IPS DF 19.7 (cell line): Measurements from ENCODE around the gene KRTAP10-11.
"Not testable (repeated sequence)": the region's sequence is repeated elsewhere in the genome, so short reads cannot be mapped to it uniquely, and the experiment has no call there.

Experiments used
- DNase-seq: peaks from one replicate; pipeline ENCODE4 v3.0.0-alpha.2; 2013; ENCODE audit warnings: low read depth, low spot score

KRTAP10-11 gene, protein sequence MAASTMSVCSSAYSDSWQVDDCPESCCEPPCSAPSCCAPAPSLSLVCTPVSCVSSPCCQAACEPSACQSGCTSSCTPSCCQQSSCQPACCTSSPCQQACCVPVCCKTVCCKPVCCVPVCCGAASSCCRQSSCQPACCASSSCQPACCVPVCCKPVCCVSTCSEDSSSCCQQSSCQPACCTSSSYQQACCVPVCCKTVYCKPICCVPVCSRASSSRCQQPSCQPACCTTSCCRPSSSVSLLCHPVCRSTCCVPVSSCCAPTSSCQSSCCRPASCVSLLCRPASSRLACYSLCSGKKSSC

DNA sequence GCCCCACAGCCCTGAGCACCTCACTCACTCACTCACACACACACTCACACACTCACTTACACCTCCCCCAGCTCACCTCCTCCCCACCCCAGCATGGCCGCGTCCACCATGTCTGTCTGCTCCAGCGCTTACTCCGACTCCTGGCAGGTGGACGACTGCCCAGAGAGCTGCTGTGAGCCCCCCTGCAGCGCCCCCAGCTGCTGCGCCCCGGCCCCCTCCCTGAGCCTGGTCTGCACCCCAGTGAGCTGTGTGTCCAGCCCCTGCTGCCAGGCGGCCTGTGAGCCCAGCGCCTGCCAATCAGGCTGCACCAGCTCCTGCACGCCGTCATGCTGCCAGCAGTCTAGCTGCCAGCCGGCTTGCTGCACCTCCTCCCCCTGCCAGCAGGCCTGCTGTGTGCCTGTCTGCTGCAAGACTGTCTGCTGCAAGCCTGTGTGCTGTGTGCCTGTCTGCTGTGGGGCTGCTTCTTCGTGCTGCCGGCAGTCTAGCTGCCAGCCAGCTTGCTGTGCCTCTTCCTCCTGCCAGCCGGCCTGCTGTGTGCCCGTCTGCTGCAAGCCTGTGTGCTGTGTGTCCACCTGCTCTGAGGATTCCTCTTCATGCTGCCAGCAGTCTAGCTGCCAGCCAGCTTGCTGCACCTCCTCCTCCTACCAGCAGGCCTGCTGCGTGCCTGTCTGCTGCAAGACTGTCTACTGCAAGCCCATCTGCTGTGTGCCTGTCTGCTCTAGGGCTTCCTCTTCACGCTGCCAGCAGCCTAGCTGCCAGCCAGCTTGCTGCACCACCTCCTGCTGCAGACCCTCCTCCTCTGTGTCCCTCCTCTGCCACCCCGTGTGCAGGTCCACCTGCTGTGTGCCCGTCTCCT lies at the start of gene KRTAP10-11:
Gene KRTAP10-11, plus strand, starts transcription at position 49 of the 856 bp plus-strand sequence. Its CDS starts 45 bp downstream, at position 94.
- DNase-seq = not testable (repeated sequence)

GRCh38 chr21:44598061-44598460 lies 48.2 kb upstream of the KRTAP10-11 start:
- no peak for DNase-seq

DNA sequence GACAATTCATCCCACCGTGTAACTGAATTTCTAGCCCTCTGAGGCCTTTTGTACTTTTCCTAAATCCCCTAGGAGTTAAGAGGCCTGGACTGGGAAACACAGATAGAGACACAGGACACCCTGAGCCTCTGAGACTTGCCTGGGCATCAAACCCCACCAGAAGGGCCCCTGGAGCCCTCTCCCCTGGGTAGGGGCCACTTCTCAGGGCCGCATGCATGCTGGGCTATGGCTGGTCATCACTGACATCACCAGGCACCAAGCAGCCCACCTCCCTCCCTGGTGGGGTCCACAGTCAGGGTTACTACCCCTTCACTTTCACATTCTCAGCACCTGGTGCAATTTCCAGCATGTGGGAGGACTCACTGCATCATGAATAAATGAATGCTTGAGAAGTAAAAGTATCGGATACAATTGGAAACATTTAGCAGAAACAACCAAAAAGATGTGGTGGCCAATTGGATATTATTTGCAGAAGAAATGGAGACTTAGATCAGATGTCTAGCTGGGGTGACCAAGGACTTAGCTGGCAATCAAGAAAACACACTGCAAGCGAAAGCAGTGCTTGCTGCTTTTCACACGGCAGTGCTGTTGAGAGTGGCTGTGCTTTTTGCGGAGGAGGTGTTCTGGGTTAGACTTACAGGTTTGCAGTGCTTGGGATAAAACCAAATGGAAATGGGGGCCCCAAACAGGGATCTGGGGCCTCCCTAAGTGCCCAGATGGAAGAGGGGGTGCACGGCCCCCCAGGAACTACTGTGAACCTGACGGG lies 46.8 kb upstream of the KRTAP10-11 start:
- DNase-seq = no peak

DNA sequence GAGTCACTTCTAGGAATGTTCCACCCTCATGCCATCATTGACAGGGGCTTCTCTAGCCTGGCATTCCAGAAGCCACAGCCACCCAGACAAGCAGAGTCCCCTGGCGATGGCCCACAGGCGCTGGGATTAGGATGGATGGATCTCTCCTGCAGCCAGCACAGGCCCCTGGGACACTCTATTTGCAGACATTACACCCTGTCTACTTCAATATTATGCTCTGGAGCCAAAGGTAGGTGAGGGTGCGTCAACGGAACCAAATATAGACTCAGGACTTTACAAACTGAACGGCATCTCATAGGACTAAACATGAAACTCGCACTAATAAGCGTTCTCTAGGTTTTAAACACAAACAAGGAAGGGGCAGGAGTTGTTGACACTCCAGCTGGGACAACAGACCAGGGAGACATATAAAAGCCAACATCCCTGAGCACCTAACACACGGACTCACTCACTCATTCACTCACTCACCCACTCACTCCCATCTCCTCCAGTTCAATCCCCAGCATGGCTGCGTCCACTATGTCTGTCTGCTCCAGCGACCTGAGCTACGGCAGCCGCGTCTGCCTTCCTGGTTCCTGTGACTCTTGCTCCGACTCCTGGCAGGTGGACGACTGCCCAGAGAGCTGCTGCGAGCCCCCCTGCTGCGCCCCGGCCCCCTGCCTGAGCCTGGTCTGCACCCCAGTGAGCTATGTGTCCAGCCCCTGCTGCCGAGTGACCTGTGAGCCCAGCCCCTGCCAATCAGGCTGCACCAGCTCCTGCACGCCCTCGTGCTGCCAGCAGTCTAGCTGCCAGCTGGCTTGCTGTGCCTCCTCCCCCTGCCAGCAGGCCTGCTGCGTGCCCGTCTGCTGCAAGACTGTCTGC lies 45.9 kb upstream of the KRTAP10-11 start, which contains the start of gene KRTAP10-7:
Gene KRTAP10-7, plus strand, starts transcription at position 480 of the 861 bp plus-strand sequence. Its CDS starts 25 bp downstream, at position 505.
- DNase-seq = not testable (repeated sequence)

DNA sequence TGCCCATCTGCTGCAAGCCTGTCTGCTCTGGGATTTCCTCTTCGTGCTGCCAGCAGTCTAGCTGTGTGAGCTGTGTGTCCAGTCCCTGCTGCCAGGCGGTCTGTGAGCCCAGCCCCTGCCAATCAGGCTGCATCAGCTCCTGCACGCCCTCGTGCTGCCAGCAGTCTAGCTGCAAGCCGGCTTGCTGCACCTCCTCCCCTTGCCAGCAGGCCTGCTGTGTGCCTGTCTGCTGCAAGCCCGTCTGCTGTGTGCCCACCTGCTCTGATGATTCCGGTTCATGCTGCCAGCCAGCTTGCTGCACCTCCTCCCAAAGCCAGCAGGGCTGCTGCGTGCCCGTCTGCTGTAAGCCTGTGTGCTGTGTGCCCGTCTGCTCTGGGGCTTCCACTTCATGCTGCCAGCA lies 45.1 kb upstream of the KRTAP10-11 start:
- DNase-seq = not testable (repeated sequence)

DNA sequence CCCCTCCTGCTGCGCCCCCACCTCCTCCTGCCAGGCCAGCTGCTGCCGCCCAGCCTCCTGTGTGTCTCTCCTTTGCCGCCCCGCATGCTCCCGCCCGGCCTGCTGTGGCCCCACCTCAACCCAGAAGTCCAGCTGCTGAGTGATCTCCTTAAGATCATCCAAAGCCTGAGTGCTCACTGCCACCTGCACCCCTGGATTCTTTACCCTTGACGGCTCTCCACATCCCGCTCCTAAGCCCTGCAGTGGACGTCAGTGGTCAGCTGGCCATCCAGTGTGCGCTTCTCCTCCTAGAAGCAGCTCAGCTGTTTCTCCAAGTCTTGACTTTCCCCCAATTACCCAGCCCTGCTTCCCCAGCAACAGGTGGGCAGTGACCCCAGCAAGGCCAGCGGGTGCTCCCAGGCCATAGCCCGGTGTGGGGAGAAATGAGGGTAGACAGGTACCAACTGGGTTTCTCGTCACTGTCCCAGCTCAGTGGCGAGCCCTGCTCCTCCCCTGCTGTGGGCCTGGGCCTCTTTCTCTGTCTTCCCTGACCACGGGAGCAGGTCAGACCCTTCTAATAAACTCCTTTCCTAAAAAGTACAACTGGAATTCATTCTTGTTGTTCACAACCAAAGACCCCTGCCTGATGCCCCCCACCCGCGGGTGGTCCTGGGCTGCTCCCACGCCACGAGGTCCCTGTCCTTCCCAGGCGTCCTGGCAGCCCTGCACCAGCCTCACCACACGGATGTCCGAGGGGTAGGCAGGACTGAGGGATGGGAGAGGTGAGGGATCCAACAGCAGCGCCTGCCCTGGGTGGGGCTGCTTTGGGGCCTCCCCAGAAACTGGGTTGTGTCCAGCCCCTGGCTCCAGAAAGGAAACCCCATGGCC lies 44.4 kb upstream of the KRTAP10-11 start:
- DNase-seq = no peak

- DNase-seq = no peak
These were observed 43.8 kb upstream of the KRTAP10-11 start for GRCh38 chr21:44602463-44602850.

- DNase-seq = no peak
These were observed 42.9 kb upstream of the KRTAP10-11 start for GRCh38 chr21:44603109-44603875.

GRCh38 chr21:44603911-44604310 lies 42.3 kb upstream of the KRTAP10-11 start:
- no peak for DNase-seq

GRCh38 chr21:44606495-44606894 lies 39.7 kb upstream of the KRTAP10-11 start:
- no peak for DNase-seq

DNA sequence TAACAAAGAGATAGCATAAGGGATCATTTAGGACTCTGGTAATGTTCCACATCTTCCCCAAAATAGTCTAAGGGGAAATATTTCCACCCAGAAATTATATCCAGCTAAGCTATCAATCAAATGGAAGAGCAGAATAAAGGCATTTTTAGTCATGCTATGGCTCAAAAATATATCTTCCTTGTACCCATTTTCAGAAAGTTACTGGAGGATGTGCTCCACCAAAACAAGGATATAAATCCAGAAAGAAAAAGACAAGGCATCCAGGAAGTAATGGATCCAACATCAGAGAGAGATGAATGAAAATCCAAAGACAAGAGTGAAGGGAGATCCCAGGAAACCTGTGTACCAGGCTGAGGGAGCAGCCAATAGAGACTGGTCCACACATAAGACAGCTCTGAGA lies 37.0 kb upstream of the KRTAP10-11 start:
- DNase-seq = no peak

DNA sequence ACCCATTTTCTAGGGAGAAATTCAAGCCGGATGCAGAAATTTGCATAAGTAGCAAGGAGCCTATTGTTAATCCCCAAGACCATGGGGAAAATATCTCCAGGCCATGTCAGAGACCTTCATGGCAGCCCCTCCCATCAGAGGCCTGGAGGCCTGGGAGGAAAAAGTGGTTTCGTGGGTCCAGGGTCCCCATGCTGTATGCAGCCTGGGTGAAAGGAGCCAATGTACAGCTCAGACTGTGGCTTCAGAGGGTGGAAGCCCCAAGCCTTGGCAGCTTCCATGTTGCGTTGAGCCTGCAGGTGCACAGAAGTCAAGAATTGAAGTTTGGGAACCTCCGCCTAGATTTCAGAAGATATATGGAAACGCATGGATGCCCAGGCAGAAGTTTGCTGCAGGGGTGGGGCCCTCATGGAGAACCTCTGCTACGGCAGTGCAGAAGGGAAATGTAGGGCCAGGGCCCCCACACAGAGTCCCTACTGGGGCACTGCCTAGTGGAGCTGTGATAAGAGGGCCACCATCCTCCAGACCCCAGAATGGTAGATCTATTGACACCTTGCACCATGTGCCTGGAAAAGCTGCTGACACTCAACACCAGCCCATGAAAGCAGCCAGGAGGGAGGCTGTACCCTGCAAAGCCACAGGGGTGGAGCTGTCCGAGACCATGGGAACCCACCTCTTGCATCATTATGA lies 35.9 kb upstream of the KRTAP10-11 start:
- not testable (repeated sequence) for DNase-seq

- no peak for DNase-seq
These were observed 34.7 kb upstream of the KRTAP10-11 start for GRCh38 chr21:44611551-44611950.

DNA sequence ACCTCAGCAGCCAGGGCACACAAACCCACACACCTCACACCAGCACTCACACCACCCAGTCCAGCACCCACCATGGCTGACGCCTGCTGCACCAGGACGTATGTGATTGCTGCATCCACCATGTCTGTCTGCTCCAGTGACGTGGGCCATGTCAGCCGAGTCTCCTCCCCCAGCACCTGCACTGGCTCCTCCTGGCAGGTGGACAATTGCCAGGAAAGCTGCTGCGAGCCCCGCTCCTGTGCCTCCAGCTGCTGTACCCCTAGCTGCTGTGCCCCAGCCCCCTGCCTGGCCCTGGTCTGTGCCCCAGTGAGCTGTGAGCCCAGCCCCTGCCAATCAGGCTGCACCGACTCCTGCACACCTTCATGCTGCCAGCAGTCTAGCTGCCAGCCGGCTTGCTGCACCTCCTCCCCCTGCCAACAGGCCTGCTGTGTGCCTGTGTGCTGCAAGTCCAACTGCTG lies 34.2 kb upstream of the KRTAP10-11 start, which contains the start of gene KRTAP10-8:
Gene KRTAP10-8, plus strand, starts transcription at position 51 of the 458 bp plus-strand sequence. Its CDS starts 22 bp downstream, at position 73.
- DNase-seq = no peak

GRCh38 chr21:44612669-44613229 lies 33.5 kb upstream of the KRTAP10-11 start:
- no peak for DNase-seq

- DNase-seq = no peak
These were observed 32.6 kb upstream of the KRTAP10-11 start for GRCh38 chr21:44613386-44614155.

GRCh38 chr21:44614161-44614631 lies 32.0 kb upstream of the KRTAP10-11 start:
- no peak for DNase-seq
